GM19463 (cell line): ENCODE measurements around the gene CCER1.

Source experiments
- ATAC-seq: cut with Tn5 transposase; IDR thresholded peaks from one replicate; pipeline ENCODE4 v1.9.1; 2021; ENCODE audit warnings: mild to moderate bottlenecking, moderate library complexity; ENCODE audit not compliant: unreplicated experiment

The CCER1 gene

GRCh38 chr12:90924406-90924805 lies 30.6 kb downstream of the CCER1 start:
- ATAC-seq: no peak

GRCh38 chr12:90922145-90922627 lies 32.8 kb downstream of the CCER1 start:
- no peak for ATAC-seq

- ATAC-seq: no peak
Measured at GRCh38 chr12:90921536-90921935, 33.4 kb downstream of the CCER1 start.

GRCh38 chr12:90920222-90920621 lies 34.8 kb downstream of the CCER1 start:
- ATAC-seq: no peak

- no peak for ATAC-seq
Measured at GRCh38 chr12:90917431-90917830, 37.5 kb downstream of the CCER1 start.

GRCh38 chr12:90916516-90916915 lies 38.5 kb downstream of the CCER1 start:
- no peak for ATAC-seq

GRCh38 chr12:90915353-90915752 lies 39.6 kb downstream of the CCER1 start:
- ATAC-seq: peak; percentile 60

- no peak for ATAC-seq
Measured at GRCh38 chr12:90910958-90911357, 44.0 kb downstream of the CCER1 start.

GRCh38 chr12:90909069-90909770 lies 45.8 kb downstream of the CCER1 start:
- no peak for ATAC-seq

GRCh38 chr12:90908465-90908864 lies 46.5 kb downstream of the CCER1 start:
- ATAC-seq: no peak

GRCh38 chr12:90905691-90906370 lies 49.1 kb downstream of the CCER1 start:
- no peak for ATAC-seq

- ATAC-seq: no peak
Measured at GRCh38 chr12:90902596-90902995, 52.4 kb downstream of the CCER1 start.
